Measurements from ENCODE around the gene VSIG10.

- TF ChIP-seq CTCF (IDR thresholded peaks at IDR 0.05; ENCODE audit: low read depth, low read length), result no peak
- no peak for TF ChIP-seq EZH2phosphoT487 (IDR thresholded peaks at IDR 0.05; ENCODE audit: low read depth)
Observed at GRCh38 chr12:118137148-118137678, 33.4 kb upstream of the VSIG10 start.

Data from OCI-LY3 (cell line).